MCF 10A (cell line): ENCODE measurements around the gene PAXX. TPM values are rescaled to one million over a fixed set of nuclear protein-coding genes. Genes with fewer than 3 reads are reported as not detected.

ENCODE experiments used
- BruUV-seq: library from RNA; stranded (reverse); fragments of 400-500 nt; replicated peaks from 2 replicates; lab custom pipeline; 2021; lab: Mats Ljungman, UMichigan
- CTCF ChIA-PET: fragments of 300-600 bp; sonication (Branson Sonifier 250); formaldehyde crosslinking; extraction: SDS; loops from one replicate; lab custom pipeline; 2021; ENCODE audit warnings: antibody characterized with exemption, inconsistent platforms; lab: Yijun Ruan, JAX
- POLR2A ChIA-PET: fragments of 300-600, 350-650 bp; sonication (Branson Sonifier 250); formaldehyde crosslinking; extraction: SDS; loops from one replicate; lab custom pipeline; 2020; ENCODE audit warnings: antibody characterized with exemption, inconsistent platforms; lab: Yijun Ruan, JAX
- DNase-seq: peaks from one replicate; pipeline ENCODE4 v3.0.0-alpha.2; 2018; ENCODE audit not compliant: unreplicated experiment
- H3K27ac Mint-ChIP-seq: one replicate; pipeline ENCODE4 v1.8.0; 2022; ENCODE audit warnings: mild to moderate bottlenecking, low read depth, mixed read lengths; ENCODE audit not compliant: unreplicated experiment
- H3K27me3 Mint-ChIP-seq: one replicate; pipeline ENCODE4 v1.8.0; 2022; ENCODE audit warnings: mixed read lengths; ENCODE audit not compliant: insufficient read depth, unreplicated experiment
- H3K36me3 Mint-ChIP-seq: one replicate; pipeline ENCODE4 v1.8.0; 2022; ENCODE audit warnings: mild to moderate bottlenecking, moderate library complexity, mixed read lengths; ENCODE audit not compliant: insufficient read depth, unreplicated experiment
- H3K4me1 Mint-ChIP-seq: one replicate; pipeline ENCODE4 v1.8.0; 2022; ENCODE audit warnings: mixed read lengths; ENCODE audit not compliant: insufficient read depth, unreplicated experiment
- H3K4me3 Mint-ChIP-seq: one replicate; pipeline ENCODE4 v1.8.0; 2022; ENCODE audit warnings: mild to moderate bottlenecking, moderate library complexity, mixed read lengths; ENCODE audit not compliant: unreplicated experiment
- H3K9me3 Mint-ChIP-seq: one replicate; pipeline ENCODE4 v1.8.0; 2022; ENCODE audit warnings: mixed read lengths; ENCODE audit not compliant: unreplicated experiment
- intact Hi-C: fragments of 100-400 bp; cut with micrococcal nuclease; formaldehyde crosslinking; loops from 2 replicates; pipeline ENCODE4 v1.14.1; 2022
- total RNA-seq: library from RNA; stranded (reverse); gene quantifications from 2 replicates; pipeline ENCODE4 v1.2.3, GENCODE V29; 2022
- TF ChIP-seq, protein P1 (sequence below): fragments of 200-600 bp; IDR thresholded peaks from one replicate; pipeline ENCODE4 v1.8.0; 2022; ENCODE audit warnings: antibody characterized with exemption, mild to moderate bottlenecking; ENCODE audit not compliant: unreplicated experiment

The PAXX gene
- total RNA-seq, 1 experiment from 2014 or later: 57.9 TPM

DNA sequence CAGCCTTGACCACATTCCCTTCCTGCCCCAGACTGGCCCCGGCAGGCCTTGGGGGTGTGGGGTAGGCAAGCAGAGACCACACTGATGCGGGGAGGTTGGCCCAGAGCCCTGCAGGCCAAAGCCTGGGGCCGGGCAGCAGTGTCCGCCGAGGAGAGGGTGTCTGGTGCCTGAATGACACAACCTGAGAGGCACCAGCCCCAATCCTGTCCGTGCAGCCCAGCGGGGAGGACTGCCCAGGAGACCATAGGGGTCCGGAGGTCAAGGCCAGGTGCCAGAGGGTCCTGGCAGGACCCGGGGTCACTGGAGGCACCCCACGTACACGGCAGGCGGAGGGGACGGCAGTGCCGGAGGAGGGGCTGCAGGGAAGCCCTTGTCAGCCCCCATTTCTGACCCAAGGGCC, 20.5 kb upstream of the PAXX start:
- BruUV-seq: no TSS peak
- CTCF ChIA-PET: interaction anchor here (0.6 to 1.4 kb wide), 2 partner anchors 58 to 75 kb away, joined by 4 read pairs; no protein-coding TSS in a partner anchor
- no peaks in the 10 kb centered on the region for H3K36me3 Mint-ChIP-seq
- POLR2A ChIA-PET: interaction anchor here (1.3 kb wide), 1 partner anchor 21 kb away, joined by 3 read pairs; the partner anchor contains the start of gene PAXX
- intact Hi-C loops: no loop called here
- no peak overlapping the region for H3K4me3 Mint-ChIP-seq
- no peak for DNase-seq
- no peak overlapping the region for H3K27ac Mint-ChIP-seq
- H3K9me3 Mint-ChIP-seq: no peaks in the 10 kb centered on the region
- peaks cover 7% of the 10 kb centered on the region for H3K4me1 Mint-ChIP-seq
- TF ChIP-seq, protein P1, sequence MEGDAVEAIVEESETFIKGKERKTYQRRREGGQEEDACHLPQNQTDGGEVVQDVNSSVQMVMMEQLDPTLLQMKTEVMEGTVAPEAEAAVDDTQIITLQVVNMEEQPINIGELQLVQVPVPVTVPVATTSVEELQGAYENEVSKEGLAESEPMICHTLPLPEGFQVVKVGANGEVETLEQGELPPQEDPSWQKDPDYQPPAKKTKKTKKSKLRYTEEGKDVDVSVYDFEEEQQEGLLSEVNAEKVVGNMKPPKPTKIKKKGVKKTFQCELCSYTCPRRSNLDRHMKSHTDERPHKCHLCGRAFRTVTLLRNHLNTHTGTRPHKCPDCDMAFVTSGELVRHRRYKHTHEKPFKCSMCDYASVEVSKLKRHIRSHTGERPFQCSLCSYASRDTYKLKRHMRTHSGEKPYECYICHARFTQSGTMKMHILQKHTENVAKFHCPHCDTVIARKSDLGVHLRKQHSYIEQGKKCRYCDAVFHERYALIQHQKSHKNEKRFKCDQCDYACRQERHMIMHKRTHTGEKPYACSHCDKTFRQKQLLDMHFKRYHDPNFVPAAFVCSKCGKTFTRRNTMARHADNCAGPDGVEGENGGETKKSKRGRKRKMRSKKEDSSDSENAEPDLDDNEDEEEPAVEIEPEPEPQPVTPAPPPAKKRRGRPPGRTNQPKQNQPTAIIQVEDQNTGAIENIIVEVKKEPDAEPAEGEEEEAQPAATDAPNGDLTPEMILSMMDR: no peak
- H3K27me3 Mint-ChIP-seq: no peaks in the 10 kb centered on the region

DNA sequence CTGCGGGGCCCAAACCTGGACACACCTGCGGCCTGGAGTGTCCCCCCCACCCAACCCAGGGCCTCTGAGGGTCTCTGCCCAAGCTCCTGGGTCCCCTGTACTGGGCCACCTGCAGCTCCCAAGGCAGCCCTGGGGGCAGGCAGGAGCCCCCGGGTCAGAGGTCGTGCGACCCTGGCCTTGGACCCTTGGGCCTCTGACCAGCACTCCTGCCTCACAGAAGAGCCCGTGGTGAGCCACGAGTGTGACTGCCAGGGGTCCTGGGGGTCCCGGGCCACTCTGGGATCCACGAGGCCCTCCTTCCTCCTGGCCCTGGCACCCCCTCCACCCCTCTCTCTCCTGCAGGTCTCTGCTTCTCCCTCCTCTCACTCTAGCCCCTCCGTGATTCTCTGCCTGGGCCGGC, 19.9 kb upstream of the PAXX start:
- Mint-ChIP-seq H3K9me3 (no peaks in the 10 kb centered on the region), H3K27ac (no peak overlapping the region), H3K27me3 (no peaks in the 10 kb centered on the region), H3K4me3 (no peak overlapping the region), H3K36me3 (no peaks in the 10 kb centered on the region), H3K4me1 (peaks cover 7% of the 10 kb centered on the region)
- DNase-seq: no peak
- ChIA-PET CTCF (interaction anchor here (0.6 to 1.4 kb wide), 2 partner anchors 57 to 74 kb away, joined by 4 read pairs; no protein-coding TSS in a partner anchor), POLR2A (interaction anchor here (1.3 kb wide), 1 partner anchor 20 kb away, joined by 3 read pairs; the partner anchor contains the start of gene PAXX)
- no TSS peak for BruUV-seq
- intact Hi-C loops: no loop called here
- TF ChIP-seq, protein P1: no peak

- no peak for DNase-seq
These were observed 19.5 kb upstream of the PAXX start for GRCh38 chr9:136972743-136973142.

More at GRCh38 chr9:136972743-136973142, 19.5 kb upstream of the PAXX start:
- Mint-ChIP-seq H3K4me1 (peaks cover 7% of the 10 kb centered on the region), H3K27me3 (no peaks in the 10 kb centered on the region), H3K4me3 (no peak overlapping the region), H3K36me3 (no peaks in the 10 kb centered on the region), H3K27ac (no peak overlapping the region), H3K9me3 (no peaks in the 10 kb centered on the region)
- no TSS peak for BruUV-seq
- ChIA-PET CTCF (interaction anchor here (1.4 kb wide), 1 partner anchor 57 kb away, joined by 4 read pairs; no protein-coding TSS in a partner anchor), POLR2A (interaction anchor here (1.3 kb wide), 1 partner anchor 20 kb away, joined by 3 read pairs; the partner anchor contains the start of gene PAXX)
- intact Hi-C loops: no loop called here
- TF ChIP-seq, protein P1: no peak
